Body of pancreas (tissue), 4 donors: ENCODE data around the gene BNIPL. TPM values are rescaled to one million over a fixed set of nuclear protein-coding genes. Genes with fewer than 3 reads are reported as not detected.

Experiments used
- ATAC-seq: fragments of 150-250 bp; one replicate; pipeline ENCODE4 v1.9.1; 2016
- DNase-seq, 4 donors: peaks; one replicate each; pipeline ENCODE4 v3.0.0-alpha.2; 2019
- H3K27ac ChIP-seq, 4 donors: fragments of 200-600 bp; sonication (generic); 1 replicate in 3 of 4; 2 replicates in 1 of 4; pipeline versions ENCODE4 v1.5.1 to v1.6.1; 2016 to 2019; ENCODE audit warnings: mild to moderate bottlenecking in 1 of 4, mixed read lengths in 1 of 4, moderate library complexity in 1 of 4
- H3K27me3 ChIP-seq, 2 donors: fragments of 200-600 bp; sonication (generic); one replicate each; pipeline ENCODE4 v1.6.0; 2016; ENCODE audit warnings: mild to moderate bottlenecking in 1 of 2
- H3K36me3 ChIP-seq, 2 donors: fragments of 200-600 bp; sonication (generic); replicated peaks in 1 of 2; 2 replicates each; pipeline ENCODE4 v1.5.1; 2016; ENCODE audit warnings: low read depth in 2 of 2; ENCODE audit not compliant: insufficient read depth in 1 of 2
- H3K4me1 ChIP-seq: fragments of 200-600 bp; sonication (generic); one replicate; pipeline ENCODE4 v1.6.0; 2016
- H3K4me3 ChIP-seq, 2 donors: fragments of 200-600 bp; sonication (generic); 1 replicate in 1 of 2; 2 replicates in 1 of 2; pipeline ENCODE4 v1.5.1; 2016 to 2019
- H3K9me3 ChIP-seq, 3 donors: fragments of 200-600 bp; sonication (generic); 1 replicate in 2 of 3; 2 replicates in 1 of 3; pipeline ENCODE4 v1.5.1; 2016
- POLR2A ChIP-seq, 3 donors: fragments of 450-650 bp; IDR thresholded peaks; one replicate each; pipeline ENCODE4 v1.6.1; 2016; ENCODE audit warnings: antibody characterized with exemption in 3 of 3, mild to moderate bottlenecking in 2 of 3
- WGBS, 2 donors: methylation state at CpG; one replicate each; pipeline ENCODE4 v1.1.5; 2017; 5-methylcytosine and 5-hydroxymethylcytosine counted together
- intact Hi-C: fragments of 100-400 bp; cut with DNase I; formaldehyde crosslinking; loops from one replicate; pipeline ENCODE4 v1.15.1; 2023
- total RNA-seq, 2 donors: library from RNA; depleted of rRNA; stranded (reverse); fragments of >200 nt; gene quantifications; one replicate each; pipeline ENCODE4 v1.1.0, GENCODE V29; 2016
- TF ChIP-seq, protein P1 (sequence below), 7 experiments: fragments of 450-650 bp in 4 of 7; fragments of 200-600 bp in 3 of 7; sonication (generic) in 3 of 7; IDR thresholded peaks; one replicate each; pipeline ENCODE4 v1.5.1; 2016 to 2019; ENCODE audit warnings: antibody characterized with exemption in 7 of 7

Gene BNIPL
- total RNA-seq, 2 donors from 2014 or later = 0.26 TPM; not detected in 1

DNA sequence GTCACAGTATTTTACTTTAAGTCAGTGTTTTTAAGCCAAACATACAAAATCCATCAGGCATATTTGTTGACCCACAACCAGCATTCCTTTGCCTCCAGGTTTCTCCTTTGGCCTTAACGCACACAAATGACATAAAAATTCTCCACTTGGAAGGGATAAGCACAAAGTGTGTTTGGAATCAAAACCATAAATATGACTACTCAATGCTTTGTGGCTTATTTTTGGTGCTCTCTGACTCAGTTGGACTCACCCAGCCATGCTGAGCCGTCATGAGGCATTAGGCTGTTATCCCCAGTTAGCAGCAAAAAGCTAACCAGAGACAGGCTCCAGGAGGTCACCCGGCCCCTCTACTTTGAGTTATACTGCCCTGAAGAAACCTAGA, 27.2 kb upstream of the BNIPL start:
- Histone ChIP-seq H3K4me1 (peaks cover 59% of the 10 kb centered on the region), H3K36me3 (no peaks in the 10 kb centered on the region), H3K27me3 (no peaks in the 10 kb centered on the region), H3K9me3 (no peaks in the 10 kb centered on the region), H3K27ac (peak overlapping the region; percentile 71 to 94 (median 86)), H3K4me3 (peak overlapping the region in 1 of 2 donors; percentile 17)
- intact Hi-C loops = no loop called here
- no peak for TF ChIP-seq POLR2A (IDR thresholded peaks at IDR 0.05)
- TF ChIP-seq, protein P1, sequence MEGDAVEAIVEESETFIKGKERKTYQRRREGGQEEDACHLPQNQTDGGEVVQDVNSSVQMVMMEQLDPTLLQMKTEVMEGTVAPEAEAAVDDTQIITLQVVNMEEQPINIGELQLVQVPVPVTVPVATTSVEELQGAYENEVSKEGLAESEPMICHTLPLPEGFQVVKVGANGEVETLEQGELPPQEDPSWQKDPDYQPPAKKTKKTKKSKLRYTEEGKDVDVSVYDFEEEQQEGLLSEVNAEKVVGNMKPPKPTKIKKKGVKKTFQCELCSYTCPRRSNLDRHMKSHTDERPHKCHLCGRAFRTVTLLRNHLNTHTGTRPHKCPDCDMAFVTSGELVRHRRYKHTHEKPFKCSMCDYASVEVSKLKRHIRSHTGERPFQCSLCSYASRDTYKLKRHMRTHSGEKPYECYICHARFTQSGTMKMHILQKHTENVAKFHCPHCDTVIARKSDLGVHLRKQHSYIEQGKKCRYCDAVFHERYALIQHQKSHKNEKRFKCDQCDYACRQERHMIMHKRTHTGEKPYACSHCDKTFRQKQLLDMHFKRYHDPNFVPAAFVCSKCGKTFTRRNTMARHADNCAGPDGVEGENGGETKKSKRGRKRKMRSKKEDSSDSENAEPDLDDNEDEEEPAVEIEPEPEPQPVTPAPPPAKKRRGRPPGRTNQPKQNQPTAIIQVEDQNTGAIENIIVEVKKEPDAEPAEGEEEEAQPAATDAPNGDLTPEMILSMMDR (IDR thresholded peaks at IDR 0.05) = no peak
- 40 to 50% methylated on average over 3 of the region's 3 CpGs for WGBS, 2 donors
- DNase-seq = no peak
- ATAC-seq = no peak

DNA sequence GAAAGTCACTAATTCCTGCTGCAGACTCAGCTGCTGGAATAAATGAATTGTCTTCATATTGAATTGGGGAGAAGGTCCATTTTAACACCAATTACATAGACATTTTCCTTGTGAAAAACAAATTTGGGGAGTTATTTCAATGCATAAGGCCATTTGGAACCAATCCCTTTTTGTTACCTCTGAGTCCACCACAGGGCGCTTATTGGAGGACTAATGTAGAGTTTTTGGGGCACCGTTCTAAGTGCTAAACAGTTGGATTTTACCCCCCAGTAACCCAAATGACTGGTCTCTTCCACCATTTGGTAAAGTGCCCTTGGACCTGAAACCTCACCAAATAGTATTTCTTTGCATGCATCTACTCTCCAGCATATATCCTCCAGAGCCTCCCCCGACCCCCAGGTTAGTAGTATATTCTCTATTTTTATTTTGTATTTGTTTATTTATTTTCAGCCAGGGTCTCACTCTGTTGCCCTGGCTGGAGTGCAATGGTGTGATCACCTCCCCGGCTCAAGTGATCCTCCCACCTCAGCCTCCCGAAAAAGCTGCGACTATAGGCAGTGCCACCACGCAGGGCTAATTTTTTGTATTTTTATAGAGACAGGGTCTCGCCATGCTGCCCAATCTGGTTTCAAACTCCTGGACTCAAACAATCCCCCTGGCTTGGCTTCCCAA, 26.6 kb upstream of the BNIPL start:
- ATAC-seq (no peak), DNase-seq (no peak)
- H3K27me3 ChIP-seq = no peaks in the 10 kb centered on the region
- H3K4me3 ChIP-seq = no peak overlapping the region
- TF ChIP-seq POLR2A (IDR thresholded peaks at IDR 0.05) = no peak
- peak overlapping the region in 2 of 4 donors; percentile 86 to 94 for H3K27ac ChIP-seq
- peaks cover 55% of the 10 kb centered on the region for H3K4me1 ChIP-seq
- H3K36me3 ChIP-seq = no peaks in the 10 kb centered on the region
- intact Hi-C loops = no loop called here
- 92 to 96% methylated on average over 8 of the region's 8 CpGs for whole genome bisulfite sequencing, 2 donors
- H3K9me3 ChIP-seq = no peaks in the 10 kb centered on the region

DNA sequence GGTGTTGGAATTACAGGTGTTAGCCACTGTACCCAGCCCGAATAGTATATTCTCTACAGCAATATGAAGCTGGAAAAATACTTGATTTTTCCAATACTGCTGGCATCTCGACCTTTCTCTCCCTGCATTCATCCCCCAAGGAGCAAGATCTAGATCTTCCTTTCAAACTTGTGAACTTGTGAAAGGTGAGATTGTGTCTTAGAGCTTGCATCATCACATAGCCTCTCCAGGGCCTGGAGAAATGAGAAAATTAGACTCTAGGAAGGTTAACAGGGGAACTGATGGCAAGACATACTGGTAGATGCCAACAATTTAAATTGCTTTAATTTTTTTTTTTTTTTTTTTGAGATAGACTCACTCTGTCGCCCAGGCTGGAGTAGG, 26.1 kb upstream of the BNIPL start:
- TF ChIP-seq, protein P1 (IDR thresholded peaks at IDR 0.05) = no peak
- no peak for TF ChIP-seq POLR2A (IDR thresholded peaks at IDR 0.05)
- H3K27me3 ChIP-seq = no peaks in the 10 kb centered on the region
- no peak overlapping the region for H3K4me3 ChIP-seq
- intact Hi-C loops = no loop called here
- no peaks in the 10 kb centered on the region for H3K36me3 ChIP-seq
- H3K27ac ChIP-seq = no peak overlapping the region
- DNase-seq = no peak
- H3K4me1 ChIP-seq = peaks cover 50% of the 10 kb centered on the region
- WGBS, 2 donors = 80 to 90% methylated on average over 3 of the region's 3 CpGs
- ATAC-seq = no peak
- H3K9me3 ChIP-seq = no peaks in the 10 kb centered on the region

DNA sequence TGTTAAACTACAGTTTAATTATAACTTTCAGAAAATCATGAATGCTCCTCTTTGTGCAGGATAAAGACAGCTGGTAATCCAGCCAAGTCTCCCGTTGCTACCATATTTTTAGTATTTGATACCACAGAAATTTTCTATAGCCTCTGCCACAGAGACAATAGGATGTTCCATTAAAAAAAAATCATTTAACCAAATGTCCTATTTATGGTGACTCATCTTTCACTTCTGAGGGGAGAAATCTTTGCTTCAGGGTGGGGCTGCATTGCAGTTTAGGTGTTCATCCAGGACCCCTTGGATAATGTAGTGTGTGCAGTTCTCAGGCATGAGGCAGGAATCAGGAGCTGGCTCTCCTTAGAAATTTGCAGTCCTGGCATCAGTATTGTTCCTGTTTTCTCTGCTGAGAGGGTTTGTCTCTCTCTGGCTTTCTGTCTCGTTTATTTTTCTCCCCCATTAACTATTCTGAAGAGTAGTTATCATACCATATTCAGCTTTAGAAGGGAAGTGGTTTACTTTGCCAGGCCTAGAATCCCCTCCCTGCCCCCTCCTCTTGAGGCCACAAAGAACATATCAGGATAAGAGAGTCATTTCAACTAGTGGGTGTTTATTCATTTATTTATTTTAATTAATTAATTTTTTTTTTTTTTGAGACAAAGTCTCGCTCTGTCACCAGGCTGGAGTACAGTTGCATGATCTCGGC, 25.1 kb upstream of the BNIPL start:
- 66 to 68% methylated on average over 4 of the region's 4 CpGs for WGBS, 2 donors
- no peak for DNase-seq
- no peaks in the 10 kb centered on the region for H3K9me3 ChIP-seq
- TF ChIP-seq POLR2A (IDR thresholded peaks at IDR 0.05) = no peak
- TF ChIP-seq, protein P1 (IDR thresholded peaks at IDR 0.05) = no peak
- no peaks in the 10 kb centered on the region for H3K27me3 ChIP-seq
- H3K4me3 ChIP-seq = no peak overlapping the region
- peak overlapping the region in 1 of 4 donors; percentile 19 for H3K27ac ChIP-seq
- no peaks in the 10 kb centered on the region for H3K36me3 ChIP-seq
- H3K4me1 ChIP-seq = peaks cover 48% of the 10 kb centered on the region
- no peak for ATAC-seq
- intact Hi-C loops = no loop called here

DNA sequence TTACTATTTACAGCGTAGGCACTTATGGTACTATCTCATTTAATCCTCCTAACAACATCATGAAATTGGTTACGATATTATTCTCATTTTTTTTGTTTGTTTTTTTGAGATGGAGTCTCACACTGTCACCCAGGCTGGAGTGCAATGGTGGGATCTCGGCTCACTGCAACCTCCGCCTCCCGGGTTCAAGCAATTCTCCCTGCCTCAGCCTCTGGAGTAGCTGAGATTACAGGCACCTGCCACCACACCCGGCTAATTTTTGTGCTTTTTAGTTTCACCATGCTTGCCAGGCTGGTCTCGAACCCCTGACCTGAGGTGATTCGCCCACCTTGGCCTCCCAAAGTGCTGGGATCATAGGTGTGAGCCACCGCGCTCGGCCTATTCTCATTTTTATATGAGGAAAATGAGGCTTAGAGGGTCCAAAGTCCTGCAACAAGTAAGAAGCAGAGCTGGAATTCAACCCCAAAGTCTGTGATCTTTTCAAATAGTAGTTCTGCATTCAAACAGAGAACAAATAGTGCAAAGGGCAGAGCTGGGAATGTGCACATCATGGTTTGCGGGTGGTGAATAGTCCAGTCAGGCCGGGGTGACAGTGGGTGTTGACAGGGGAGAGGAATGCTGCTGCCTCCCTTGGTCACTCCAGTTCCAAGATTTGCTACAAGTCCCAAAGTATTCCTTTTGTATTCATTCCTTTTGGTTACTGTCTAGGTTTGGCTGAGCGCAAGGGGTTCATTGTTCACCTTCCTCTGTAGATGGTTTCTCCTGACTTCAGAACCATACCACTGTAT, 23.5 kb upstream of the BNIPL start:
- ATAC-seq = no peak
- intact Hi-C loops = no loop called here
- no peak for DNase-seq
- H3K9me3 ChIP-seq = no peaks in the 10 kb centered on the region
- H3K36me3 ChIP-seq = no peaks in the 10 kb centered on the region
- H3K4me1 ChIP-seq = peaks cover 37% of the 10 kb centered on the region
- no peak overlapping the region for H3K4me3 ChIP-seq
- H3K27me3 ChIP-seq = no peaks in the 10 kb centered on the region
- peak overlapping the region; percentile 15 to 53 (median 24) for H3K27ac ChIP-seq
- TF ChIP-seq, protein P1 (IDR thresholded peaks at IDR 0.05) = no peak
- no peak for TF ChIP-seq POLR2A (IDR thresholded peaks at IDR 0.05)
- 76 to 83% methylated on average over 13 to 14 of the region's 14 CpGs for WGBS, 2 donors
